ENCODE results near the gene TBL3.

Gene TBL3

GRCh38 chr16:1978476-1979120 is 6.7 kb downstream of the TBL3 start:
- Histone ChIP-seq H3K36me3 (replicated peaks; ENCODE audit: insufficient read depth, low read length) (no peaks in the 10 kb centered on the region), H3K4me2 (ENCODE audit: low read depth, low read length) (no peak overlapping the region), H3K9me3 (replicated peaks; ENCODE audit: insufficient read depth, low read length) (no peaks in the 10 kb centered on the region), H3K9me2 (replicated peaks; ENCODE audit: insufficient read depth, low read length) (no peaks in the 10 kb centered on the region), H3K4me1 (ENCODE audit: low read length) (0 out of 2 replicates have a peak, but pooled peaks cover 3% of the 10 kb centered on the region), H3K4me3 (ENCODE audit: low read length) (no peak overlapping the region), H3K9ac (ENCODE audit: low read length) (no peak overlapping the region), H3K27ac (ENCODE audit: low read length) (no peak overlapping the region), H3F3A (ENCODE audit: insufficient read depth, low read length) (peaks cover 16% of the 10 kb centered on the region), H2AFZ (ENCODE audit: low read length) (no peak overlapping the region), H3K27me3 (replicated peaks; ENCODE audit: insufficient read depth, low read length) (peaks cover 39% of the 10 kb centered on the region), H3K79me2 (ENCODE audit: low read length) (peaks cover 5% of the 10 kb centered on the region), H4K20me1 (ENCODE audit: insufficient read depth, low read length) (no peaks in the 10 kb centered on the region)
- no peak for TF ChIP-seq CTCF (IDR thresholded peaks at IDR 0.05; ENCODE audit: low read length)
- TF ChIP-seq EZH2phosphoT487 (IDR thresholded peaks at IDR 0.05; ENCODE audit: low read length), result no peak
- TF ChIP-seq EZH2 (optimal IDR thresholded peaks at IDR 0.05; ENCODE audit: low read depth, low read length), result no peak
- no peak for DNase-seq

- DNase-seq, result no peak
- H3K27ac ChIP-seq (ENCODE audit: low read length), result no peak overlapping the region
- no peaks in the 10 kb centered on the region for H3K9me2 ChIP-seq (replicated peaks; ENCODE audit: insufficient read depth, low read length)
- H4K20me1 ChIP-seq (ENCODE audit: insufficient read depth, low read length), result no peaks in the 10 kb centered on the region
- H3K27me3 ChIP-seq (replicated peaks; ENCODE audit: insufficient read depth, low read length), result peaks cover 39% of the 10 kb centered on the region
- no peak overlapping the region for H3K4me2 ChIP-seq (ENCODE audit: low read depth, low read length)
- H3F3A ChIP-seq (ENCODE audit: insufficient read depth, low read length), result peaks cover 19% of the 10 kb centered on the region
- no peaks in the 10 kb centered on the region for H3K9me3 ChIP-seq (replicated peaks; ENCODE audit: insufficient read depth, low read length)
- 0 out of 2 replicates have a peak, but pooled peaks cover 3% of the 10 kb centered on the region for H3K4me1 ChIP-seq (ENCODE audit: low read length)
- H3K36me3 ChIP-seq (replicated peaks; ENCODE audit: insufficient read depth, low read length), result no peaks in the 10 kb centered on the region
- no peak overlapping the region for H2AFZ ChIP-seq (ENCODE audit: low read length)
- H3K9ac ChIP-seq (ENCODE audit: low read length), result no peak overlapping the region
- peaks cover under 1% of the 10 kb centered on the region; the same call in 1 of the 2 replicates for H3K79me2 ChIP-seq (ENCODE audit: low read length)
- no peak overlapping the region for H3K4me3 ChIP-seq (ENCODE audit: low read length)
- no peak for TF ChIP-seq EZH2 (optimal IDR thresholded peaks at IDR 0.05; ENCODE audit: low read depth, low read length)
- no peak for TF ChIP-seq CTCF (IDR thresholded peaks at IDR 0.05; ENCODE audit: low read length)
- TF ChIP-seq EZH2phosphoT487 (IDR thresholded peaks at IDR 0.05; ENCODE audit: low read length), result no peak
Measured at GRCh38 chr16:1979271-1980029, 7.6 kb downstream of the TBL3 start.

GRCh38 chr16:1980030-1980769 is 8.3 kb downstream of the TBL3 start:
- peaks cover 39% of the 10 kb centered on the region for H3K27me3 ChIP-seq (replicated peaks; ENCODE audit: insufficient read depth, low read length)
- H3K79me2 ChIP-seq (ENCODE audit: low read length), result peaks cover 8% of the 10 kb centered on the region
- TF ChIP-seq EZH2 (optimal IDR thresholded peaks at IDR 0.05; ENCODE audit: low read depth, low read length), result no peak
- H3K4me3 ChIP-seq (ENCODE audit: low read length), result no peak overlapping the region
- no peaks in the 10 kb centered on the region for H3K9me2 ChIP-seq (replicated peaks; ENCODE audit: insufficient read depth, low read length)
- peaks cover 9% of the 10 kb centered on the region for H3K4me1 ChIP-seq (ENCODE audit: low read length)
- no peaks in the 10 kb centered on the region for H4K20me1 ChIP-seq (ENCODE audit: insufficient read depth, low read length)
- no peak overlapping the region for H3K27ac ChIP-seq (ENCODE audit: low read length)
- H3K9me3 ChIP-seq (replicated peaks; ENCODE audit: insufficient read depth, low read length), result no peaks in the 10 kb centered on the region
- no peak overlapping the region for H3K4me2 ChIP-seq (ENCODE audit: low read depth, low read length)
- no peaks in the 10 kb centered on the region for H3K36me3 ChIP-seq (replicated peaks; ENCODE audit: insufficient read depth, low read length)
- DNase-seq, result no peak
- H2AFZ ChIP-seq (ENCODE audit: low read length), result no peak overlapping the region
- no peak overlapping the region for H3K9ac ChIP-seq (ENCODE audit: low read length)
- peaks cover 26% of the 10 kb centered on the region for H3F3A ChIP-seq (ENCODE audit: insufficient read depth, low read length)

All from MM.1S (cell line).